Measurements from ENCODE around the gene ARHGAP27. TPM values are rescaled to one million over a fixed set of nuclear protein-coding genes. Genes with fewer than 3 reads are reported as not detected.

Gene ARHGAP27
- total and polyA plus RNA-seq, 2 of the 13 experiments (the other 11 are each of a cell fraction or from before 2014, with no cell fraction given), result 15.5 to 18.9 TPM

DNA sequence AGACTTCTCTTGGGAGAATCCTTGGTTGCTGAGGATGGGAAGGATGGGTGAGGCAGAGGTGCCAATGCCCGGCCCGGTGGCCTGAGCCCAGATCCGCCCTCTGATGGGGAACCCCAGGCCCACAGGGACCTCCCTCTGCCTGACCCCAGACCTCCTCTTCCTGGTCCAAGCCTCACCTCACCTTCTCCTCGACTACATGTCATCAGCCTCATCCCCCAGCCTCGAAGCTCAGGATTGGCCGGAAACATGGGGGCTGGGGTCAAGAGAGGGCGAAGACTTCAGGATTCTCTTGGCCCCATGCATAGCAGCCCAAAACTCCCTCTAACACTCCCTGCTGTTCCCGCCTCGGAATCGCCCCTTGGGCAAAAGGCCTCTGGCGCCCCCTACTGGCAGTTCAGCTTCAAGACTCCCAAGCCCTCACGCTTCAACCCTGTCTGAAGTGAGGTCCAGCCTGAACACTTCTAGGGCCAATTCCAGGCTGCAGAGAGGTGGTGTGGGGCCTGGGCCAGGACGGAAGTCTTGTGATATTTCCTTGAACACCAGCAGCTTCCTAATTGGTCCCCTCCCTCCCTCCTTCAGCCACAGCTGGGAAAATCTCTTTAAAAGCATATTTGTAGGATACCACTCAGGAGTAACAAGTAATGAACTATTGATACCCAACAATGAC lies 47.2 kb downstream of the ARHGAP27 start (continued):
- TF ChIP-seq ZNF646 (CRISPR knock-in tag; IDR thresholded peaks at IDR 0.05) (no peak), PAX8 (CRISPR knock-in tag; IDR thresholded peaks at IDR 0.05; ENCODE audit: borderline replicate concordance) (0 out of 2 replicates have a peak, but pooled peaks have one; percentile 38), MEF2D (CRISPR knock-in tag; IDR thresholded peaks at IDR 0.05) (0 out of 2 replicates have a peak, but pooled peaks have one; percentile 25), SIX4 (CRISPR knock-in tag; IDR thresholded peaks at IDR 0.05) (peak; percentile 18; the same call in 1 of the 2 replicates), ZNF383 (CRISPR knock-in tag; IDR thresholded peaks at IDR 0.05; ENCODE audit: borderline replicate concordance) (0 out of 2 replicates have a peak, but pooled peaks have one; percentile 49), MAZ (IDR thresholded peaks at IDR 0.05; ENCODE audit: borderline replicate concordance, low read depth, low read length) (peak; percentile 65; the same call in 1 of the 2 replicates), MAZ (CRISPR knock-in tag; IDR thresholded peaks at IDR 0.05; ENCODE audit: low read depth) (peak; percentile 48; the same call in 1 of the 2 replicates), FOXJ3 (CRISPR knock-in tag; IDR thresholded peaks at IDR 0.05; ENCODE audit: borderline replicate concordance) (no peak), ZNF7 (CRISPR knock-in tag; IDR thresholded peaks at IDR 0.05) (no peak), KLF12 (CRISPR knock-in tag; IDR thresholded peaks at IDR 0.05; ENCODE audit: borderline replicate concordance) (no peak), RXRA (CRISPR knock-in tag; IDR thresholded peaks at IDR 0.05) (peak; percentile 62; the same call in 1 of the 2 replicates), ZNF44 (CRISPR knock-in tag; IDR thresholded peaks at IDR 0.05) (0 out of 2 replicates have a peak, but pooled peaks have one; percentile 38), SOX5 (CRISPR knock-in tag; IDR thresholded peaks at IDR 0.05; ENCODE audit: borderline replicate concordance) (0 out of 2 replicates have a peak, but pooled peaks have one; percentile 31), NFIB (CRISPR knock-in tag; IDR thresholded peaks at IDR 0.05; ENCODE audit: borderline replicate concordance) (no peak), KMT2B (CRISPR knock-in tag; IDR thresholded peaks at IDR 0.05) (no peak), NFAT5 (CRISPR knock-in tag; IDR thresholded peaks at IDR 0.05) (no peak), ELF3 (CRISPR knock-in tag; IDR thresholded peaks at IDR 0.05) (0 out of 2 replicates have a peak, but pooled peaks have one; percentile 17), SMARCC2 (IDR thresholded peaks at IDR 0.05) (no peak), ZNF570 (CRISPR knock-in tag; IDR thresholded peaks at IDR 0.05; ENCODE audit: borderline replicate concordance) (0 out of 2 replicates have a peak, but pooled peaks have one; percentile 33)

Data from HepG2 (cell line).